ENCODE data around the gene THYN1.
"Not testable (repeated sequence)": the region's sequence is repeated elsewhere in the genome, so short reads cannot be mapped to it uniquely, and the experiment has no call there.

Gene THYN1

DNA sequence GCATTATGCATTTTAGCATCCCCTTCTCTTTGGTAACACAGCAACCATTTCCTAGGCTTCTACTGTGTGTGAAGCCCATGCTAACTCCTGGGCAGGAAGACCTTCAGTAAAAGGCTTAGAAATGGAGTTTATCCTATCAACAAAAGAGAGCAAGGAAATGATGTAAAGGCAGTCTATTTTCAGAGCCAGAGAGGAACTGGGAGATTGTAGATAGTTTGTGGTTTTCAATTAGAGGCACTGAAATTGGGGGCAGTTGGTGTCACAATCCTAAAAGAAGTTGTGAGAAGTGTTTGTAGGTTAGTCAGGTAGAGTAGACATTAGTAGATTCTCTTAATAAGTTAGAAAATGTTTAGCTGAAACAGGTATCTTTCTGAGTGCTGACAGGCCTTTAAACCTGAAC, 7.4 kb upstream of the THYN1 start:
- Histone ChIP-seq H3F3A (ENCODE audit: insufficient read depth) (no peaks in the 10 kb centered on the region), H3K27ac (ENCODE audit: low read depth, low read length) (no peak overlapping the region), H2AFZ (ENCODE audit: low read depth, low read length, severe bottlenecking) (no peak overlapping the region), H3K9me2 (replicated peaks; ENCODE audit: insufficient read depth, low read length) (no peaks in the 10 kb centered on the region), H3K79me2 (ENCODE audit: insufficient read depth, low read length) (no peaks in the 10 kb centered on the region), H3K9me3 (ENCODE audit: insufficient read depth, low read length) (no peaks in the 10 kb centered on the region), H3K36me3 (ENCODE audit: low read length) (no peaks in the 10 kb centered on the region), H3K27me3 (ENCODE audit: low read length) (no peaks in the 10 kb centered on the region), H4K20me1 (ENCODE audit: low read depth, low read length) (no peaks in the 10 kb centered on the region), H3K4me2 (ENCODE audit: low read depth, low read length, poor library complexity, severe bottlenecking) (no peak overlapping the region), H3K4me3 (ENCODE audit: insufficient read depth, low read length, poor library complexity, severe bottlenecking) (no peak overlapping the region), H3K9ac (ENCODE audit: low read length) (no peak overlapping the region)
- TF ChIP-seq EZH2phosphoT487 (conservative IDR thresholded peaks at IDR 0.05; ENCODE audit: low read length) = no peak
- TF ChIP-seq, protein P1, sequence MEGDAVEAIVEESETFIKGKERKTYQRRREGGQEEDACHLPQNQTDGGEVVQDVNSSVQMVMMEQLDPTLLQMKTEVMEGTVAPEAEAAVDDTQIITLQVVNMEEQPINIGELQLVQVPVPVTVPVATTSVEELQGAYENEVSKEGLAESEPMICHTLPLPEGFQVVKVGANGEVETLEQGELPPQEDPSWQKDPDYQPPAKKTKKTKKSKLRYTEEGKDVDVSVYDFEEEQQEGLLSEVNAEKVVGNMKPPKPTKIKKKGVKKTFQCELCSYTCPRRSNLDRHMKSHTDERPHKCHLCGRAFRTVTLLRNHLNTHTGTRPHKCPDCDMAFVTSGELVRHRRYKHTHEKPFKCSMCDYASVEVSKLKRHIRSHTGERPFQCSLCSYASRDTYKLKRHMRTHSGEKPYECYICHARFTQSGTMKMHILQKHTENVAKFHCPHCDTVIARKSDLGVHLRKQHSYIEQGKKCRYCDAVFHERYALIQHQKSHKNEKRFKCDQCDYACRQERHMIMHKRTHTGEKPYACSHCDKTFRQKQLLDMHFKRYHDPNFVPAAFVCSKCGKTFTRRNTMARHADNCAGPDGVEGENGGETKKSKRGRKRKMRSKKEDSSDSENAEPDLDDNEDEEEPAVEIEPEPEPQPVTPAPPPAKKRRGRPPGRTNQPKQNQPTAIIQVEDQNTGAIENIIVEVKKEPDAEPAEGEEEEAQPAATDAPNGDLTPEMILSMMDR (IDR thresholded peaks at IDR 0.05; ENCODE audit: insufficient read depth, low read length, poor library complexity, severe bottlenecking) = no peak

DNA sequence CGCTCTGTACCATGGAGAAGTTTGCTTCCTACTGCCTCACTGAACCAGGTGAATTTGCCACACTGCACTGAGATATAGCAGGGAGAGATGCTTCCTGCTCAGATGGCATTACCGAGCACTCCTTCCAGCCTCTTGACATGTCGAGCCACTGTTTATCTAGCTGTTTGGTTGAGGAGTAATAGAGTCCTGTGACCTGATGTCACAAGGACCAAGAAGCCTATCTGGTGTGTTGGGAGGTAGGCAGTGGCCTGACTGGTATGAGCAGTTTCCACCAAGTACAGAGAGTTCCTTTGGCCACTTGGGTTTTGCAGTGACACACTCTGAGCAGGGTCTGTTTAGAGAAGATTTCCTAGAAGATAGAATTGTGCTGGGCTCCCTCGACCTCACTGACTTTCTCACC, 5.4 kb upstream of the THYN1 start:
- Histone ChIP-seq H3K9me3 (ENCODE audit: insufficient read depth, low read length) (no peaks in the 10 kb centered on the region), H4K20me1 (ENCODE audit: low read depth, low read length) (no peaks in the 10 kb centered on the region), H3K36me3 (ENCODE audit: low read length) (no peaks in the 10 kb centered on the region), H3K27me3 (ENCODE audit: low read length) (no peaks in the 10 kb centered on the region), H3K9me2 (replicated peaks; ENCODE audit: insufficient read depth, low read length) (no peaks in the 10 kb centered on the region), H3K4me2 (ENCODE audit: low read depth, low read length, poor library complexity, severe bottlenecking) (no peak overlapping the region), H3K4me3 (ENCODE audit: insufficient read depth, low read length, poor library complexity, severe bottlenecking) (no peak overlapping the region), H3F3A (ENCODE audit: insufficient read depth) (no peaks in the 10 kb centered on the region), H3K27ac (ENCODE audit: low read depth, low read length) (no peak overlapping the region), H3K9ac (ENCODE audit: low read length) (no peak overlapping the region), H3K79me2 (ENCODE audit: insufficient read depth, low read length) (no peaks in the 10 kb centered on the region), H2AFZ (ENCODE audit: low read depth, low read length, severe bottlenecking) (no peak overlapping the region)
- TF ChIP-seq, protein P1 (IDR thresholded peaks at IDR 0.05; ENCODE audit: insufficient read depth, low read length, poor library complexity, severe bottlenecking) = no peak
- no peak for TF ChIP-seq EZH2phosphoT487 (conservative IDR thresholded peaks at IDR 0.05; ENCODE audit: low read length)

DNA sequence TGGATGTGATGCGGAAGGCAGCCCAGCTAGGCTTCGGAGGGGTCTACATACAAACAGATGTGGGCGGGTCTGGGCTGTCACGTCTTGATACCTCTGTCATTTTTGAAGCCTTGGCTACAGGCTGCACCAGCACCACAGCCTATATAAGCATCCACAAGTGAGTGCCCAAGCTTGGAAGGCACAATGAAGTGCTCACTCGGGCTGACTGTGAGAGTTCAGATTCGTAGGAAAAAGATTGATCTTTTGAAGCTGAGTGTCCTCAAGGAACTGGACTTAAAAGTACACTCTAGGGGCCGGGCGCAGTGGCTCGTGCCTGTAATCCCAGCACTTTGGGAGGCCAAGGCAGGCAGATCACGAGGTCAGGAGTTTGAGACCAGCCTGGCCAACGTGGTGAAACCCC, 3.9 kb upstream of the THYN1 start:
- Histone ChIP-seq H3K4me3 (ENCODE audit: insufficient read depth, low read length, poor library complexity, severe bottlenecking) (no peak overlapping the region), H3K9me3 (ENCODE audit: insufficient read depth, low read length) (no peaks in the 10 kb centered on the region), H3K79me2 (ENCODE audit: insufficient read depth, low read length) (no peaks in the 10 kb centered on the region), H3K9ac (ENCODE audit: low read length) (no peak overlapping the region), H3K9me2 (replicated peaks; ENCODE audit: insufficient read depth, low read length) (no peaks in the 10 kb centered on the region), H3K27ac (ENCODE audit: low read depth, low read length) (no peak overlapping the region), H2AFZ (ENCODE audit: low read depth, low read length, severe bottlenecking) (no peak overlapping the region), H3K36me3 (ENCODE audit: low read length) (no peaks in the 10 kb centered on the region), H4K20me1 (ENCODE audit: low read depth, low read length) (no peaks in the 10 kb centered on the region), H3K27me3 (ENCODE audit: low read length) (no peaks in the 10 kb centered on the region), H3K4me2 (ENCODE audit: low read depth, low read length, poor library complexity, severe bottlenecking) (no peak overlapping the region), H3F3A (ENCODE audit: insufficient read depth) (no peaks in the 10 kb centered on the region)
- TF ChIP-seq, protein P1 (IDR thresholded peaks at IDR 0.05; ENCODE audit: insufficient read depth, low read length, poor library complexity, severe bottlenecking) = no peak
- TF ChIP-seq EZH2phosphoT487 (conservative IDR thresholded peaks at IDR 0.05; ENCODE audit: low read length) = no peak

DNA sequence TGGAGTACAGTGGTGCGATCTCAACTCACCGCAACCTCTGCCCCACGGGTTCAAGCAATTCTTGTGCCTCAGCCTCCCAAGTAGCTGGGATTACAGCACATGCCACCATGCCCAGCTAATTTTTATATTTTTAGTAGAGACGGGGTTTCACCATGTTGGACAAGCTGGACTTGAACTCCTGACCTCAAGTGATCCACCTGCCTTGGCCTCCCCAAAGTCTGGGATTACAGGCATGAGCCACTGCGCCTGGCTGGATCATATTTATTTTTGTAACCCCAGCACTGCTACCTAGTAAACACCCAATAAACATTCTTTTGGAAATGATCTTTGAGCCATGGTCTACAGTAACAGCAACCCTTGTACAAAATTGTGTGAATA, 2.0 kb upstream of the THYN1 start:
- not testable (repeated sequence) for H3K9ac ChIP-seq (ENCODE audit: low read length); H4K20me1 ChIP-seq (ENCODE audit: low read depth, low read length); H3K79me2 ChIP-seq (ENCODE audit: insufficient read depth, low read length); H3K27ac ChIP-seq (ENCODE audit: low read depth, low read length); H3K36me3 ChIP-seq (ENCODE audit: low read length); H2AFZ ChIP-seq (ENCODE audit: low read depth, low read length, severe bottlenecking); H3K9me2 ChIP-seq (replicated peaks; ENCODE audit: insufficient read depth, low read length); H3K4me2 ChIP-seq (ENCODE audit: low read depth, low read length, poor library complexity, severe bottlenecking); H3F3A ChIP-seq (ENCODE audit: insufficient read depth); H3K9me3 ChIP-seq (ENCODE audit: insufficient read depth, low read length); H3K4me3 ChIP-seq (ENCODE audit: insufficient read depth, low read length, poor library complexity, severe bottlenecking); H3K27me3 ChIP-seq (ENCODE audit: low read length)

All from SU-DHL-6 (cell line).